Kidney (tissue), 14 donors: Measurements from ENCODE around the gene PRR27. TPM values are rescaled to one million over a fixed set of nuclear protein-coding genes. Genes with fewer than 3 reads are reported as not detected.

Experiments
- DNase-seq, 5 donors: peaks; one replicate each; pipeline ENCODE4 v3.0.0-alpha.2; 2013 to 2020
- FAIRE-seq: peaks from 2 replicates; lab custom pipeline; 2012; peaks lifted over from hg19 to GRCh38; lab: Jason Lieb, UNC
- H3K27ac ChIP-seq, 2 donors: one replicate each; pipeline ENCODE4 v1.7.0; 2013; ENCODE audit warnings: low read depth in 2 of 2, low read length in 2 of 2, inconsistent platforms in 1 of 2
- H3K27me3 ChIP-seq: one replicate; pipeline ENCODE4 v1.7.1; 2013; ENCODE audit warnings: low read length, inconsistent platforms; ENCODE audit not compliant: control insufficient read depth, insufficient read depth
- H3K36me3 ChIP-seq, 3 donors: one replicate each; pipeline versions ENCODE4 v1.7.0 to v1.7.1; 2013; ENCODE audit warnings: low read length in 3 of 3, control low read depth in 1 of 3, inconsistent platforms in 1 of 3; ENCODE audit not compliant: insufficient read depth in 3 of 3, control insufficient read depth in 2 of 3
- H3K4me1 ChIP-seq, 3 donors: one replicate each; pipeline versions ENCODE4 v1.7.0 to v1.7.1; 2013; ENCODE audit warnings: low read length in 3 of 3, inconsistent platforms in 1 of 3, low read depth in 1 of 3; ENCODE audit not compliant: control insufficient read depth in 2 of 3, insufficient read depth in 2 of 3
- H3K4me3 ChIP-seq, 3 donors: one replicate each; pipeline versions ENCODE4 v1.7.0 to v1.8.1; 2013; ENCODE audit warnings: low read length in 3 of 3, control low read depth in 1 of 3, inconsistent platforms in 1 of 3
- H3K9ac ChIP-seq, 3 donors: one replicate each; pipeline versions ENCODE4 v1.7.0 to v1.7.1; 2013; ENCODE audit warnings: low read length in 3 of 3, control low read depth in 1 of 3, inconsistent platforms in 1 of 3
- H3K9me3 ChIP-seq, 3 donors: one replicate each; pipeline versions ENCODE4 v1.7.0 to v1.7.1; 2013; ENCODE audit warnings: low read length in 3 of 3, control low read depth in 1 of 3, inconsistent platforms in 1 of 3; ENCODE audit not compliant: control insufficient read depth in 2 of 3, insufficient read depth in 1 of 3
- CTCF ChIP-seq: IDR thresholded peaks from 3 replicates; pipeline ENCODE4 v1.5.1; 2012; ENCODE audit warnings: mild to moderate bottlenecking, moderate library complexity, borderline replicate concordance; ENCODE audit not compliant: insufficient read depth; ENCODE audit errors: extremely low read depth
- intact Hi-C: fragments of 100-400 bp; cut with DNase I; formaldehyde crosslinking; loops from one replicate; pipeline ENCODE4 v1.11.1; 2022
- polyA plus RNA-seq: library from polyadenylated mRNA; stranded (reverse); fragments of 350-450 nt; fragmentation: Illumina TruSeq; extraction: RNeasy Lipid Tissue Mini Kit (QIAGEN cat#74804); gene quantifications from one replicate; pipeline ENCODE4 v1.2.3, GENCODE V29; 2014; ENCODE audit warnings: low read depth, low replicate concordance; ENCODE audit not compliant: insufficient read depth
- total RNA-seq: library from RNA; stranded (reverse); fragmentation: NEBNext Ultra II Directional; extraction: Animal tissue kit (Norgen Biotek cat#: 25700); gene quantifications from one replicate; pipeline ENCODE4 v1.2.1, GENCODE V29; 2021
- donor health status: control.
- donor health status: control.
- donor health status: control.
- donor health status: control.
- donor health status: control.
- donor health status: DM: yes; HTN: yes; CAD: no.
- donor health status: Normal renal cell carcinoma (clear cell type).

The PRR27 gene
- total and polyA plus RNA-seq, 2 donors from 2014 or later = not detected

GRCh38 chr4:70191647-70192046, 37.6 kb downstream of the PRR27 start:
- no peak overlapping the region for H3K9ac ChIP-seq
- DNase-seq = peak in 1 of 5 donors; percentile 19
- no peak for TF ChIP-seq CTCF
- H3K27me3 ChIP-seq = no peaks in the 10 kb centered on the region
- H3K4me3 ChIP-seq = no peak overlapping the region
- H3K4me1 ChIP-seq = no peaks in the 10 kb centered on the region
- intact Hi-C loops = no loop called here
- H3K9me3 ChIP-seq = no peaks in the 10 kb centered on the region
- no peaks in the 10 kb centered on the region for H3K36me3 ChIP-seq
- FAIRE-seq = no peak
- H3K27ac ChIP-seq = no peak overlapping the region

- no peak for DNase-seq
- Histone ChIP-seq H3K4me1 (no peaks in the 10 kb centered on the region), H3K4me3 (no peak overlapping the region), H3K9ac (no peak overlapping the region), H3K27ac (no peak overlapping the region), H3K36me3 (no peaks in the 10 kb centered on the region), H3K9me3 (no peaks in the 10 kb centered on the region), H3K27me3 (no peaks in the 10 kb centered on the region)
- intact Hi-C loops = no loop called here
- no peak for FAIRE-seq
- TF ChIP-seq CTCF = no peak
Measured at GRCh38 chr4:70192895-70193294, 38.9 kb downstream of the PRR27 start.

- Histone ChIP-seq H3K9ac (no peak within 1 kb of the TSS), H3K4me3 (no peak within 1 kb of the TSS), H3K36me3 (no peaks in the 10 kb centered on the region), H3K27ac (no peak within 1 kb of the TSS), H3K9me3 (no peaks in the 10 kb centered on the region), H3K27me3 (no peaks in the 10 kb centered on the region), H3K4me1 (no peaks in the 10 kb centered on the region)
- DNase-seq = no peak
- intact Hi-C loops = no loop called here
- FAIRE-seq = no peak
- no peak for TF ChIP-seq CTCF
Measured at GRCh38 chr4:70195425-70195824, 41.4 kb downstream of the PRR27 start, which contains the start of gene ODAM. ODAM (plus strand) TSS chr4:70195725; CDS start chr4:70196544, 819 bp downstream.

- Histone ChIP-seq H3K27me3 (no peaks in the 10 kb centered on the region), H3K9ac (no peak overlapping the region), H3K27ac (no peak overlapping the region), H3K4me3 (no peak overlapping the region), H3K36me3 (no peaks in the 10 kb centered on the region), H3K9me3 (no peaks in the 10 kb centered on the region), H3K4me1 (no peaks in the 10 kb centered on the region)
- no peak for DNase-seq
- TF ChIP-seq CTCF = no peak
- FAIRE-seq = no peak
- intact Hi-C loops = no loop called here
Measured at GRCh38 chr4:70196857-70197256, 42.8 kb downstream of the PRR27 start.
